Fibroblast of skin of right quadriceps (primary cell): Measurements from ENCODE around the gene ZNF423.

ENCODE experiments used
- DNase-seq: peaks from one replicate; pipeline ENCODE4 v3.0.0-alpha.2; 2013

Gene ZNF423

DNA sequence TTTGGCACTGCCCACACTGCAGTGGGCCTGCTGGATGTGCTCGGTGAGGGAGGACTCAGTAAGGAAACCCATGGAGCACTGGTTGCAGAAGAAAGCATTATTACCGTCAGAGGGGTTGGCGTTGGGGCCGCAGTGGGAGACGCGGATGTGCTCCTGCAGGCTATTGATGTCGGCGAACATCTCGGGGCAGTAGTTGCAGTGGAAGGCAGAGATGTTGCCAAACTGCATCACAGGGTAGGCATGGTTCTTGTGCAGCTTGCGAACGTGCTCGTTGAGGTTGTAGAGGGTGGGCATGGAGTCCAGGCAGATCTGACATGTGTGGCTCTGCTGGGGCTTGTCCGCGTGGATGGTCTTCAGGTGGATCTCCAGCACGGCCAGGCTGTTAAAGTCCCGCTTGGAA, 218.4 kb downstream of the ZNF423 start:
- DNase-seq, result no peak

DNA sequence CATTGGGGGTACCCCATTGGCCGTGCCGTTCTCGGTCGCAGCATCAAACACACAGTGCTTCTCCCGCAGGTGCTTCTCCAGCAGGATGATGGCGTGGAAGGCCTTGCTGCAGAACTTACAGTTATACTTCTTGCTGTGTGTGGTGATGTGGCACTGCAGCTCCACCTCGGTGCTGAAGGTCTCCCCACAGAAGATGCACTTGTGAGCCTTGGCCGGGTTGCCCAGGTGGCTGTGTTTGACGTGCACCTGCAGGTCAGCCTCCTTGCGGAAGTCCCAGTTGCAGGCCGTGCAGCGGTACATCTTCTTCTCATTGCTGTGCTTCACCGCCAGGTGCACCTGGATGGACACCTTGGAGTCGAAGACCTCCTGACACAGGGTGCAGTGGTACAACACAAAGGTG, 219.3 kb downstream of the ZNF423 start:
- DNase-seq, result no peak

DNA sequence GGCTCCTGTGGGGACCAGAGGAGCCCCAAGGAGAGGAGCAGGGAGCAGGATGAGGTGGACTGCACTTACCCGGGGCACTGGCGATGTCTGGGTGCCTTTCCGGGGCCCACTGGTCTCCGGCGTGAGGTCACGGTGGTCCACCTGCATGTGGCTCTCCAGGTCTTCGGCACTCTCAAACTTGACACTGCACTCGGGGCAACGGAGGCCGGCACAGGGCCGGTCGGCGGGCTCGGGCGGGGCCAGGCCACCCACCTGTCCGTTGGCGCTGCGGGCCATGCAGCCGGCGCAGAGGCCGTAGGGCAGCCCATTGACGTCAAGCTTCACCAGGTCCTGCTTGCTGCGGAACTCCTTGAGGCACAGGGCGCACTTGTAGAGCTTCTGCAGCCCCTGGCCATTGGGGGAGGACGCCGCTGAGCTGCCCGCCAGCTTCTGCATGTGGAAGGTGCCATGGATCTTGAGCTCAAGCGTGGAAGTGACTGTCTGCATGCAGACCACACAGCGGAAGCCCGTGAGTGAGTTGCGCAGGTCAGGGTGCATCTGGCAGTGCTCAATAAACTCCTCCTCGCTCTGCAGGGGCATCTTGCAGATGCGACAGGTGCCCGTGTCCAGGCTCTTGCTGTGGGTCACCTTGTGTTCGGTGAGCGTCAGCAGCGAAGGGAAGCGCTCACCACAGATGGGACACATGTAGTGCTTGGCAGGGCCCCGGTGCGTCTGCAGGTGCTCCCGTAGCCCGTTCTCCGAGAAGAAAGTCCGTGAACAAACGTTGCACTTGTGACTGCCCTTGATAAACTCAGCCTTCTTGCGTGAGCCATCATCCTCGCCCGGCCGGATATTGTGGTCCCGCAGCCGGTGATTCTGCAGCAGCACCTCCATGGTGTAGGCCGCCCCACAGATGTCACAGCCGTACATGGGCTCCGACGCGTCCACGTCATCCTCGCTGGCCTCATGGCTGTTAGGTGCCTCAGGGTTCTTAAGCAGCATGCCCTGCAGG, 220.0 kb downstream of the ZNF423 start:
- DNase-seq, result no peak

DNA sequence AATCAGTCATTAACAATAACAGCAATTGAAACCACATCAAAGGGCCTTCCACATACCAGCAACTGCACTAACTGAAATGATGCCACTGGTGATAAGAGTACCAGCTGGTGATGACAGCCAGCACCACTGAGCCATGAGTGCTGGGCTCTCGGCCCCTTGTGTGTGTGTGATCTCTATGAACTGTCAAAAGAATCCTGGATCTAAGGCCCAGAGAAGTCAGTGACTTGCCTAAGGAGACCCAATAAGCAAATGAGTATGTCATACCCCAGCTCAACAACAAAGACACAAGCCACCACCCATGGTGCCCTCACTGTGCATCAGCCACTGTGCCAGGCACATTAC, 220.9 kb downstream of the ZNF423 start:
- no peak for DNase-seq

DNA sequence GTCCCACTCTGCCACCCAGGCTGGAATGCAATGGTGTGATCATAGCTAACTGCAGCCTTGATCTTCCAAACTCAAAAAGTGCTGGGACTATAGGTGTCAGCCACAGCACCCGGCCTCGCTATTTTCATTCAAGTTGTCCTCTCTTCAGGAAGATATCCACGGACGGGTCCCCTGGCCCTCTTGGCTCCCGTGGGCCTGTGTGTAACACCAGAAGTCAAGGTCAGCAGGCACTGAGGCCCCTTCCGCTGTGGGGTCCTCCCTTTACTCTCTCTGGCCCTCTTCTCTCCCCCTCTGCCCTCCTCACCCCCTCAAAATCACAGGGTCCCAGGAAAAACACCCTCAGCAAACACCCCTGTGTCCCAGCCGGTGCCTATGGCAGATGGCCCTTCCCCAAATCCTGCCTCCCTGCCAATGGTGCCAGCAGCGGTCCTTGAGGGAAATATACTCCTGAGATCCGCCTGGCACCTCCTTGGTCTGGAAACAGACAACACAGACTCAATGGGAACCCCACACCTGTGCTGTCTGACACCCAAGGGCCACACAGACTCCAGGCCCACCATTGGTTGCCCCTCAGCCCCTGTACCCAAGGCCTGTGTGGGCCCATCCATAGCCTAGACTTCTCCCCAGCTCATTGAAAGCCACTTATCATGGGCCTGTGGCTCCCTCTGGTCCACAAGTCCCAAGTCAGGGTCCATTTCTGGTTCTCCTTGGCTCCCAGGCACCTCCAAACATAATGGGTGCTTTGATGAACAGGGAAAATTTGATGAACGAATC, 221.5 kb downstream of the ZNF423 start:
- DNase-seq, result no peak

DNA sequence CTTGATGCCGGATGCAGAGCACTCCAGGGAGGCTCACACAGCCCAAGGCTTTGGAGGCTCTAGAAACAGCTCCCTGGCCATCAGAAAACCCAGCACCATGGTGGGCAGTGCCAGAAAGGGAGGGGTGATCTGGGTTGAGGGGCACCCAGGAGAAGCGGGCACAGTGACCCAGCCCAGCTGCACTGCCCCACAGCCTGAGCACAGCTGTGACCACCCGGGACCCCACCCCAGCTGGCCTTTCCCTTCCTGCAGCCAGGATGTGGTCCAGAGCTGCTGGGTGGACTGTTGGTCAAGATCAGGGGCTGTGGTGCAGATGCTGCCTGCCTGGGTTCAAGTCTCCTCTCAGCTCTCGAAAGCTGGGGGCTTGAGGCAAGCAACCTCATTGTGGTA, 223.1 kb downstream of the ZNF423 start:
- DNase-seq, result no peak

DNA sequence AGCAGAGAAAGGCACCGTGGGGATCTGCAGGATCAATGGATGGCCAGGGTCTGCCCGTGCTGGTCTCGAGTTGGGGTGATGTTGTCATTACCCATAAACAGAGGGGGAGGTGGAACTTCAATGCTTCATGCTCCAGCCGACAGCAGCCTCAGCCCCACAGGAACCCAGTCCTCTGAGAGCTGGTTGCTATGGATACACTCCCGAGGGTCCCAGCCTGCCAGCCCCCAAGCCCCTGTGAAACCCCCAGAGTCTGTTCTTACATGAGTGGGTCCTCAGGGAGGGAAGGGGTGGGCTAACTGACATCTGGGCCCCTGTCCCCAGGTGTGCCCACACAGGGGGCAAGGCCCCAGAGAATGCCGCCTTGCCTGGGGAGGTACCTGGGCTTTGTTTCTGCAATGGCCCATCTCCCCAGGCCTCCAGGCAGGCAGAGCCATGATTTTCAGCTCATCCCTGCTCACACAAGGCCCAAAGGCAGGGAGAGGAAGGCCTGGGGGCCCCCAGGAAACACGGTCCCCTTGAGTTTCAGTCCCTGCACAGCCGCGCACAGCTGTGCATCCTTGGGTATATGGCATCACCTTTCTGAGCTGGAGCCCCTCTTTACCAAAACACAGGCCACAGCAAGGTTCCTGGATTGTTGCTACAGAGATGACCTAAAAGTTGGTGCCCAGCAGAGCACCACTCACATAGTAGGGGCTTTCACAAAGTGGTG, 223.7 kb downstream of the ZNF423 start:
- no peak for DNase-seq

DNA sequence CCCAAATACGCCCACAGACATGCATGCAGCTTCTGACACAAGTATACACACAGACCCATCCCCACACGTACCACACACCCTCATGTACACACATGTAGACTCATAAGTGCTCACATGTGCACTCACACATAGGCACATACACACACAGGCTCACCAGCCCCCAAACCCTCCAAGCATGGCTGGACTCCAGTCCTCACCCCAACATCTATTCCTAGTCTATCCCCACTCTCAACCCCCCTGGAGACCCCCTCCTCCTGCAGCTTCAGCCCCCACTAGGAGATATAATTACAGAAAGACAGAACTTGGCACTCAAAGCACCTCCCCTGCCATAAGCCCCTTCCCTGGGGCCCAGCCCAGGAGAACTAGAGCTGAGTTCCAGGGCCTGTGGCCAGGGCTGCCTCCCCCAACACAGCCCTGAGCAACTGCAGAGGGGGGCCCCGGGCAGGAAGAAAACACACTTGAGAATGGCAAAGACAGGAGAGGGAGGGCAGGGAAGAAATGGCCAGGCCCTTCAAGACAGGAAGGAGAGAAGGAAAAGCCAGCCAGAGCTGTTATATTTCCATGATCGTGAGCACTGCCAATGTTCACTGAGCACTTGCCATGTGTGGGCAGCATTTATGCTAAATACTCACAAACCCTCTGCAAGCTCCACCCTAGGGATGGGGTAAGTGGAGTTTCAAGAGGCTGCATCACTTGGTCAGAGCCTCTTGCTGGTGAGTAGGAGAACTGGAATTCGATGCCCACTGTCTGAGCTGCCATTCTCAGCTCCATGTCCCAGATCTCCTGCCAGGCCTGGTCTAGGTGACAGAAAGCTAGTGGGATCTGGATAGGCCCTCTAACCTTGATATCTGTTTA, 224.5 kb downstream of the ZNF423 start:
- DNase-seq, result peak; percentile 18

DNA sequence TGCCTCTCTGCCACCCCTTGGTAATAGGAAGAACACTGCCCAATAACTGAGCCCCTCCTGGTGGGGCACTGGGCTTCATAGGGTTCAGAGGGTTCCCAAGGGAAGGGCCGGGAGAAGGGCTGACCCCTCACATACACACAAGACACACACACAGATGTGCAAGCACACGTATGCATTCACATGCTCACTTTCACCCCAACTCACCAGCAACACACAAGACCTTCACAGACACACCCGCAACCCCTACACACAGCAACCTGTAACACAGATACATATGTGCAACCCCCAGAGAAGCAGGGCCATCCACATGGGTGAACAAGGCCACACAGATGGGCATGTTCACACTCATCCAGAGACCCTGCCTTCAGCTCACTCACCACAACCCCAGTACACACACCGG, 225.1 kb downstream of the ZNF423 start:
- DNase-seq, result no peak

DNA sequence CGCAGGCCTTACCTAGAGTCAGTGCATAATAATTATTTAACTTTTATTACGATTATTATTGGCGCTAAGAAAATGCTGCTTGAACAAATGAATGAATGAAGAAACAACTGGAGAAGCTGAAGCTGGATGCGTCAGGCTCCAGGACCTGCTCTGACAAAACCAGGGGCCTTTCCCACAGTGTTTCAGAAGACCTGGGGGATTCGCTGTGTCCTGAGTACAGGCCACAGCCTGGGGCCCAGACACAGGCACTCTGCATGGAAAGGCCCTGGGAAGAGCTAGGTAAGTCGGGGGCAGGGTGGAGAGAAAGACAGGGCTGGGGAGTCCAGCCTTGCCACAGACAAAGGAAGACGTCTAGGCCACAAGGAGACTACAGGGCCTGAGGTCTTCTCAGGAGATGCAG, 226.1 kb downstream of the ZNF423 start:
- no peak for DNase-seq

DNA sequence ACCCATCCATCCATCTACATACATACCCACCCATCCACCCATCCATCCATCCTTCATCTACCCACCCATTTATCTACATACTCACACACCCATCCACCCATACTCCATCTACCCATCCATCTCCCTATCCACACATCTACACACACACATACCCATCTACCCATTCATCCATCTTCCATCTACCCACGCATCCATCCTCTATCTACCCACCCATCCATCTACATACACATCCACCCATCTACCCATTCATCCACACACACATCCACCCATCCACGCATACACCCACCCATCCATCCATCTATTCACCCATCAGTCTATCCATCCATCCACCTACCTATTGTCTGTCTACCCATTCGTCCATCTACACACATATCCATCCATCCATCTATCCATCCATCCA, 227.8 kb downstream of the ZNF423 start:
- DNase-seq, result no peak

DNA sequence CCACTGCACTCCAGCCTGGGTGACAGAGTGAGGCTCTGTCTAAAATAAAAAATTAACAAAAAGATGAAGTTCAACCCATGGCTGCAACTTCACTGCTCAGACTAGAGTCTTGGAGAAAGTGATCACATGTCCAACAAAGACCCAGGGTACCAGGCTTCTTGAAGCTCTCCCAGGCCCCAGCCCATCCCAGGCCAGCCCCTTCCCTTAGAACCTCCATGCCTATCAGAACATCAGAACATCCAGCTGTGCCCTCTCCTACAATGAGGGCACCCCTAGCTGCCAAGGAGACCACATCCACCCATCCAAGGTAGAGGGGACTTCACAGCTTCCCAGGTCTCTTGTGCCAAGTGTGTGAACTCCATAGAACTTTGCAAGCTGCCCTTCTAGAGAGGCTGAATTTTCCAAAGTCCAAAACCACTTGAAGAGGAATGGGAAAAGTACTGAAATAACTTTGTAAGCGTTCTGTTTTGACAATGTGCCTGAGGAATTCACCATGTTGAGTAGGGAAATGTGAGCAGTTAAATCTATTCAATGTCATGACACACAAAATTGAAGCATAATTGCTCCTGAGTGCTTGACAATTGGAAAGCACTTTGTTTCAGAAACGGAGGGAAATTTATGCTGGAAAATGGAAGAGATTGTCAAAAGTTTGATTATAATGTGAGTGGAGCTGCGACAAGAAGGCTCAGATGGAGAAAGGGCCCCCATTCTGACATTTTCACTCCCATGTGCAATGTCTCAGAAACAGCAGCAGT, 230.4 kb downstream of the ZNF423 start:
- DNase-seq, result no peak

DNA sequence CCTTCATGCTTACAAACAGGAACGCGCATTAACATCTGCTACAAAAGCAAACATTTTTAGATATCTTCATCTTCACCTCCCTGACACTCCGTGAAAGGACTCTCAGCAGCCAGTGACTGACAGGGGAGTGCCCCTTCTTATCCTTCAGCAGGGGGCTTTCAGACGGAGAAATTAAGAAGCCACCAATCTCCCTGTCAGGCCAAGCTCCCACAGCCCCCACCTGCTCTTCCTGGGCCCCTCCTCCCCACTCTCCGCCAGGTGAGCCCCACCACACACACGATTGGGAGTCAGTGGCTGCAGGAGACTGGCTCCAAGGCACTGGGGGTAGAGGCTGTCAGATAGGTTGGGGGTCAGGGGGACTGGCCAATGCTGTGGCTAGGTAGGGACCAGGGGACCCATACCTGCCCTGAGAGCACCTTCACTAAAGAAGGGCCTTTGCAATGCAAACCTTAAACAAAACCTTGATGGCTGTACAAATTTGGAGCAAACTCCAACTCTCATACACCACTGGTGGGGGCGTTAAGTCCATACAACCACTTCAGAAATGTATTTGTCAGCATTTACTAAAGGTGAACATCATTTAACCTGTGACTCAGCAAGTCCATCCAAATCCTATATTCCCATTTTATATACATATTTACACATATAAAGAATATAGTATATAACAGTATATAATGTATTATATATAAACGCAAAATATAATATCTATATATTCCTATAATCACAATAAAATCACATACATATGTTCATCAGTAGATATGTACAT, 232.2 kb downstream of the ZNF423 start:
- DNase-seq, result no peak

DNA sequence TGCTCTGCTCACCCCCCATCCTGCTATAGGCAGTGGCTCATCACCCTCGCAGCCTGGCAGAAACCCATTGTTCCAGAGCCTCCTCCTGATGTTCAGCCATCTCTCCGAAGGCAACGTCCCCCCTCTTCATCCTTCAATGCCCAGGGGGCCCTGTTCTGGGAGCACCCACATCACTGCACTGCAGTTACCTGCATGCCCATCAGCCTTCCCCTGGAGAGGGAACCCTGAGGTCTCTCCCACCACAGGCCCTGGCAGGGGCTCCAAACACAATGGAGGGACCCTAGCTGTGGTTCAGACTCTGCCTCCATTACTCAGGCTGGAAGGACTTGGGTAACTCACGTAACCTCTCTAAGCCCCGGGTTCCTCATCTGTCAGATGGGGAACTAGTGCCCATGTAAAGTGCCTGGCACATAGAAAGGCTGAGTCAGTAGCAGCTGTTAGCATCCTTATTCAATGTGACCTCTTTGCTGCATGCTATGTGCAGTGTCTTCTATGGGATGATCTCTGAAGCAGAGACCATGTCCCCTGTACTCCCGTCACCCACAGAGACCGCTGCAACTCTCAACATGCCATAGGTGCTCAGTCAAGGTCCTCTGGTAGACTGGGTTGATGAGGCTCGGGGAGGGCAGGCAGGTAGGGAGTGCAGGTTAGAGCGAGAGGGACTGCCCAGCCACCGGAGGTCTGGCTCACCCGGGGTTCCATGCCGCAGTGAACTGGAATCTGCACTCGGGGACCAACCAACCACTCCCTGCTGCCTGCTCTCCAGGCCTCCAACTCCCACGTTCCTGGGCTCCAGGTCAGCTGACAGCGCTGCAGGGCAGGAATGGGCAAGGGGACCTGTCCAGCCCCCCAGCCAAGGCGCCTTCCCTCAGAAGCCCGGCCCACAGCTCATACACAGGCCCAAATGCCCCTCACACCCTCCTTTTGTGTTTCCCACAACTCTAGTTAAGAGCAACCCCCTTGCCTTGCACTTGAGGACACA, 233.2 kb downstream of the ZNF423 start:
- no peak for DNase-seq

DNA sequence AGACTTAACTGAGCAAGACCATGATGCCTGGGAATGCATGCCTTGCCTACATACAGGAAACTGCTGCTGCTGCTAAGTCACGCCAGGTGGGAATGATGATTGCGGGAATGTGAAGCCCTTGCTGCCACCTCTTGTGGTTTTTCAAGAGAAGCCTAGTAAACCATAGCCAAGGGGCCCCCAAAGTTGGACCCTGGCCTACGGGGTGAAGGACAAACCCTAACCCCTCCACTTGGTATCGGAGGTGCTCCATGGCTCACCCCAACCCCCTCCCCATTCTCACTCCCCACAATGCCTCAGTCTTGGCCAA, 233.9 kb downstream of the ZNF423 start:
- DNase-seq, result no peak

DNA sequence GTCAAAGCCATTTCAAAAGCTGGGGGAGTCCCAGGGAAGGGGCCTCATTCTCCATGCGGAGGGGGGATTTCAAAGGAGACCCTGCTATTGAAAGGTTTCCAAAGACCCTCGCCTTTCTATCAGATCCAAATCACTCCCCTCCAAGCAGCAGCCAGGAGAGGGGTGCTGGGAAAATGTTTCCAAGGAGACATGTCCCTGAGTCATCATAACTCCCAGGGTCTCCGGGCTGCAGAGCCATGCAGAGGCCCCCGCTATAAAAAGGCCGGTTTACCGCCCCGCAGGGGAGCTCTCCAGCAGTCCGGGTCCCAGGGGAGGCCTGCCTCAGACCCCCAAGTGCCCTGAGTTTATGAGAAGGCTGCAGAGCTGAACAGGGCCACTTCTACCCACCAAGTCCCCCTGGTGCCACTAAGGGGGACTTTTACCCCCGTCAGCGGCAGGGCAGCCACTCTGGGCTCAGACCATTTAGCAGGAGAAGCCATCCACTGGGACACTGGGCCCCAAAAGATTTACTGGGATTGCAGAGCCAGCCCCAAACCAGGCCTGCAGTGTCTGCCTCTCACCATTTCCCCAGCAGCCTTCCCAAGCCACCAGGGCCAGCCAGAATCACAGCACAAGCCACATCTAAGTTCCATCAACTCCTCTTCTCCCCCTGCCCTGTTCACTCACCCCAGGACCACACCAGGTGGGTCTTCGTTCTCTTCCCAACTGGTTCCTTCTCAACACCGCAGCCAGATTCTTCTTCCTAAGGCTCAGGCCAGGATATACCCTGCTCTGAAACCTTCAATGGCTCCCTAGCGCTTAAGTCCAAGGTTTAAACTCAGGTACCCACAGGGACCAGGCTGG, 234.4 kb downstream of the ZNF423 start:
- peak; percentile 30 for DNase-seq

DNA sequence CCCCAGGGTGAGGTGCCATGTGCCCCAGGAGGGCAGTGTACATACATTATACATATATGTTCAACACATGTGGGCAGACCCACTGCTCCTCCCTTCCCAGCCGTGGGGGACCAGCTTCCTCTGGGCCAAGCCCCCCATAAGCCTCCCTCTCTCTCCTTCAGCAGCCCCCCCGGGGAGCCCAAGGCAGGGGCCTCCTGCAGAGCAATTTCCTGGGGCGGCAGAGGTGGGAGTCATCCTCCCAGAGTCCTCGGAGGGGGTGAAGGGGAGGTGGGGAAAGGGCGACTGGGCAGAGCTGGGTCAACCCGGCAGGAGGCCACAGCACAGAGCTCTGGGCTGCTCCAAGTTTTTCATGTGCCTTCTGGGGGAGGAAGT, 235.1 kb downstream of the ZNF423 start:
- DNase-seq, result peak; percentile 8

DNA sequence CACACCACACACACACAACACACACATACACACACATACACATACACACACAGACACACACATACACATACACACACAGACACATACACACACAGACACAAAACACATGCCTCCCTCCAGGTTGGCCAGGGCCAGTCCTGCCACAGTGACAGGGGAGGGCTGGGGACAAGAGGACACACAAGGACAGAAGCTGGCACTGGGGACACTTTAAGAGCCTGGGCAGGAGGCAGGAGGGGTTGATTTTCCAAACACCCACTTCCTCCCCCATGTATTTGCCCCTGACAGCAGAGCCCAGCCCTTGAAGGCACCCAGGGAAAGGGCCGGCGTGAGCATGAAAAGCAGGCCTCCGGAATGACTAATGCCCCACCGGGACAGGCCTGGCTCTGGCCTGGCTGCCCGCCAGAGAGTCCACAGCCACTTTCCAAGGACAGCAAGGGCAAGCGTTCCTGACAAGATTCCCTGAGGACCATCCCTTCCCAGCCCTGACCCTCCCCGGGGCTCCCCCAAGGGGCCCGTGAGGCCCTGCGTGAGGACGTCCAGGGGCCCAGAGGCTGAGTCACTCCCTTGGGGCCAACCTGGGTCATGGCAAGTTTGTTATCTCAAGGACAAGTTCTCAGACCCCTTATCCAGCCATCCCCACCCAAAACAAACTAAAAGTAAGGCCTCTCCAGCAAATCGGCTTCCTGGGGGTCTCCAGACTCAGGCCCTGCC, 235.6 kb downstream of the ZNF423 start:
- peak; percentile 69 for DNase-seq
